Measurements from ENCODE around the gene S100A5. TPM values are rescaled to one million over a fixed set of nuclear protein-coding genes. Genes with fewer than 3 reads are reported as not detected.

Gene S100A5
- total RNA-seq, 1 experiment from 2014 or later = 6.0 TPM

GRCh38 chr1:153585006-153585405 lies 44.3 kb upstream of the S100A5 start:
- no peaks in the 10 kb centered on the region for H3K79me2 ChIP-seq (ENCODE audit: insufficient read depth, low read length)
- no peaks in the 10 kb centered on the region for H3K36me3 ChIP-seq (ENCODE audit: control insufficient read depth in 1 of 2, insufficient read depth in 2 of 2, low read length in 2 of 2)
- DNase-seq (ENCODE audit: low read depth, low spot score) = no peak
- H3K9ac ChIP-seq (ENCODE audit: low read length) = no peak overlapping the region
- no peaks in the 10 kb centered on the region for H3K27me3 ChIP-seq (ENCODE audit: insufficient read depth, low read length)
- H3K4me2 ChIP-seq (ENCODE audit: low read length) = no peak overlapping the region
- no peaks in the 10 kb centered on the region for H3K9me3 ChIP-seq (ENCODE audit: control insufficient read depth in 1 of 2, insufficient read depth in 1 of 2, low read depth in 1 of 2, low read length in 2 of 2)
- ATAC-seq = no peak
- ChIA-PET POLR2A (interaction anchor here (1.0 kb wide), 2 partner anchors 13 to 42 kb away, joined by 3 to 5 read pairs; partner anchors contain the start of gene S100A13), CTCF (interaction anchor here (3.1 kb wide), 1 partner anchor 13 kb away, joined by 9 read pairs; no protein-coding TSS in a partner anchor), RAD21 (ENCODE audit: low non-redundant PET in 1 of 2, low total read pairs in 2 of 2, uncharacterized antibody in 2 of 2, unreplicated experiment in 2 of 2) (no interaction called here)
- no peaks in the 10 kb centered on the region for H3K9me2 ChIP-seq (ENCODE audit: insufficient read depth)
- BruUV-seq (replicated peaks) = no TSS peak
- H3K4me3 ChIP-seq (replicated peaks in 1 of 2; ENCODE audit: low read depth in 1 of 2, low read length in 2 of 2) = no peak overlapping the region
- H2AFZ ChIP-seq (ENCODE audit: low read depth, low read length, poor library complexity, severe bottlenecking) = no peak overlapping the region
- peaks cover 0 to 6% of the 10 kb centered on the region in 2 experiments; a peak in 2 of 4 replicates for H3K4me1 ChIP-seq (ENCODE audit: control insufficient read depth in 1 of 2, insufficient read depth in 2 of 2, low read length in 2 of 2)
- no peaks in the 10 kb centered on the region for H4K20me1 ChIP-seq (ENCODE audit: insufficient read depth)
- no peak overlapping the region for H3K27ac ChIP-seq (ENCODE audit: low read depth, low read length)
- intact Hi-C loops (cut with micrococcal nuclease) = no loop called here
- TF ChIP-seq EZH2phosphoT487 (IDR thresholded peaks at IDR 0.05; ENCODE audit: borderline replicate concordance) = no peak
- no peak for TF ChIP-seq POLR2AphosphoS5 (IDR thresholded peaks at IDR 0.05; ENCODE audit: low read depth, low read length)
- TF ChIP-seq ELF1 (IDR thresholded peaks at IDR 0.05; ENCODE audit: borderline replicate concordance, low read depth) = no peak
- TF ChIP-seq TCF7L2 (IDR thresholded peaks at IDR 0.05; ENCODE audit: borderline replicate concordance, extremely low read depth, insufficient read depth, insufficient read length) = no peak
- no peak for TF ChIP-seq SRF (IDR thresholded peaks at IDR 0.05; ENCODE audit: low read depth)

- Histone ChIP-seq H3K36me3 (ENCODE audit: control insufficient read depth in 1 of 2, insufficient read depth in 2 of 2, low read length in 2 of 2) (no peaks in the 10 kb centered on the region), H3K27ac (ENCODE audit: low read depth, low read length) (no peak overlapping the region), H3K9ac (ENCODE audit: low read length) (no peak overlapping the region), H3K4me1 (ENCODE audit: control insufficient read depth in 1 of 2, insufficient read depth in 2 of 2, low read length in 2 of 2) (peaks cover 0 to 7% of the 10 kb centered on the region in 2 experiments; a peak in 2 of 4 replicates), H3K4me2 (ENCODE audit: low read length) (no peak overlapping the region), H3K79me2 (ENCODE audit: insufficient read depth, low read length) (no peaks in the 10 kb centered on the region), H4K20me1 (ENCODE audit: insufficient read depth) (no peaks in the 10 kb centered on the region), H3K4me3 (replicated peaks in 1 of 2; ENCODE audit: low read depth in 1 of 2, low read length in 2 of 2) (no peak overlapping the region), H3K9me3 (ENCODE audit: control insufficient read depth in 1 of 2, insufficient read depth in 1 of 2, low read depth in 1 of 2, low read length in 2 of 2) (no peaks in the 10 kb centered on the region), H3K27me3 (ENCODE audit: insufficient read depth, low read length) (no peaks in the 10 kb centered on the region), H2AFZ (ENCODE audit: low read depth, low read length, poor library complexity, severe bottlenecking) (no peak overlapping the region), H3K9me2 (ENCODE audit: insufficient read depth) (no peaks in the 10 kb centered on the region)
- ATAC-seq (no peak), DNase-seq (ENCODE audit: low read depth, low spot score) (no peak)
- no TSS peak for BruUV-seq (replicated peaks)
- CTCF ChIA-PET = interaction anchor here (3.1 kb wide), 1 partner anchor 12 kb away, joined by 9 read pairs; no protein-coding TSS in a partner anchor
- intact Hi-C loops (cut with micrococcal nuclease) = no loop called here
- POLR2A ChIA-PET = interaction anchor here (1.0 kb wide), 1 partner anchor 43 kb away, joined by 3 read pairs; the partner anchor contains the start of gene S100A13
- RAD21 ChIA-PET (ENCODE audit: low non-redundant PET in 1 of 2, low total read pairs in 2 of 2, uncharacterized antibody in 2 of 2, unreplicated experiment in 2 of 2) = no interaction called here
- TF ChIP-seq EZH2 (IDR thresholded peaks at IDR 0.05) (no peak), REST (IDR thresholded peaks at IDR 0.05; ENCODE audit: low read depth) (no peak), SRF (IDR thresholded peaks at IDR 0.05; ENCODE audit: low read depth) (no peak), YY1 (IDR thresholded peaks at IDR 0.05; ENCODE audit: extremely low read depth, insufficient replicate concordance, low read depth, low read length) (no peak), FOSL1 (IDR thresholded peaks at IDR 0.05; ENCODE audit: low read depth) (no peak), POLR2AphosphoS5 (IDR thresholded peaks at IDR 0.05; ENCODE audit: low read depth, low read length) (no peak), CBX3 (IDR thresholded peaks at IDR 0.05; ENCODE audit: low read depth) (no peak), POLR2A (IDR thresholded peaks at IDR 0.05; ENCODE audit: borderline replicate concordance, extremely low read depth, insufficient read depth, insufficient read length) (no peak), ZBTB33 (IDR thresholded peaks at IDR 0.05; ENCODE audit: extremely low read depth, insufficient replicate concordance, low read length) (no peak), JUND (IDR thresholded peaks at IDR 0.05) (no peak)
Observed at GRCh38 chr1:153583976-153584375, 43.2 kb upstream of the S100A5 start.
